Measurements from ENCODE around the gene GALNT18. TPM values are rescaled to one million over a fixed set of nuclear protein-coding genes. Genes with fewer than 3 reads are reported as not detected.
A peak's percentile ranks its signal among the peaks of the same experiment; 100 is the strongest.

Gene GALNT18
- total and polyA plus RNA-seq, 2 of the 4 experiments (the other 2 are of a cell fraction), result 9.5 to 11.3 TPM

DNA sequence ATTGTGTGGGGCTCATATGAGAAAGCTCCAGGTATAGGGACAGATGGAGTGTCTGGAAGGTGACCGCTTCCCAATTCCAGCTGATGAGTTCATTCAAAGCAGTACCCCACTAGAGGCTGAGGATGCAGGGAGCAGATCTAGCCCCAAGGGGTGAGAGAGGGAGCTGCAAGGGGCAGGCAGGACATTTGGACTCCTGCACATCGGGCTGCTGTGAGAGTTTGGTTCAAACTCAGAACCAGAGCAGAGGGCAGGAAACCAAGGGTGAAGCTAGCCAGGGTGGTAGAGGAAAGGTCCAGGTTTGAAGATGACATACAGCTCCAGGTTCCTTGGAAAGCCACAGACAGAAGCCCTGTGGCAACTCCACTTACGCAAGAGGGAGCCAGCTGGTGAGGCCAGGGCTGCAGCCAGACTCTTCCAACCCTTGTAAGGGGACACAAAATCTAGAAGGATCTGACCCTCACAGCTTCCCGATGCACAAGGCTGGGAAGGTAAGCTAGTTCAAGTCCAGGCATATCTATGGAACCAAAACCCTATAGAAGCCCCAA is 270.7 kb downstream of the GALNT18 start:
- Histone ChIP-seq H4K91ac (ENCODE audit: insufficient read depth, low read depth, low read length) (no peak overlapping the region), H2BK5ac (ENCODE audit: low read depth, low read length, poor library complexity, severe bottlenecking) (no peak overlapping the region), H4K20me1 (ENCODE audit: insufficient read depth, low read length) (0 out of 2 replicates have a peak, but pooled peaks cover 4% of the 10 kb centered on the region), H3K9ac (ENCODE audit: low read depth, low read length) (no peak overlapping the region), H4K5ac (ENCODE audit: low read depth, low read length) (no peak overlapping the region), H2AFZ (replicated peaks; ENCODE audit: low read length, poor library complexity) (no peak overlapping the region), H3K9me3 (ENCODE audit: control insufficient read depth, insufficient read depth, low read length) (no peaks in the 10 kb centered on the region; the same call in 1 of the 2 replicates), H3K36me3 (ENCODE audit: control insufficient read depth, insufficient read depth, low read length) (no peaks in the 10 kb centered on the region), H3K4me3 (ENCODE audit: insufficient read depth, low read depth, low read length) (no peak overlapping the region), H3K4ac (ENCODE audit: low read depth, low read length) (no peak overlapping the region), H4K8ac (ENCODE audit: low read depth in 2 of 2, low read length in 2 of 2) (no peak overlapping the region), H3K56ac (ENCODE audit: extremely low read depth, insufficient read depth, low read length) (no peak overlapping the region), H3K14ac (replicated peaks; ENCODE audit: low read depth, low read length) (no peak overlapping the region), H2AK5ac (ENCODE audit: low read depth, low read length) (no peak overlapping the region; the same call in 1 of the 2 replicates), H2BK20ac (ENCODE audit: low read depth, low read length) (no peak overlapping the region), H3K23ac (ENCODE audit: low read depth, low read length) (no peak overlapping the region), H3K4me2 (ENCODE audit: low read depth, low read length) (no peak overlapping the region), H3K18ac (ENCODE audit: low read depth, low read length) (no peak overlapping the region), H3K4me1 (ENCODE audit: control insufficient read depth, insufficient read depth, low read length) (peaks cover 14% of the 10 kb centered on the region), H3K9me1 (ENCODE audit: insufficient read depth, low read length) (0 out of 2 replicates have a peak, but pooled peaks cover 7% of the 10 kb centered on the region), H2BK120ac (ENCODE audit: low read depth, low read length) (no peak overlapping the region), H2AK9ac (replicated peaks; ENCODE audit: low read depth, low read length, poor library complexity) (no peak overlapping the region), H2BK15ac (ENCODE audit: low read depth, low read length) (no peak overlapping the region), H3K27me3 (ENCODE audit: control insufficient read depth, insufficient read depth, low read length) (peaks cover 30% of the 10 kb centered on the region), H3K79me1 (ENCODE audit: low read depth in 1 of 2, low read length in 2 of 2) (no peaks in the 10 kb centered on the region), H3K27ac (ENCODE audit: insufficient read depth, low read length) (no peak overlapping the region)
- TF ChIP-seq RCOR1 (IDR thresholded peaks at IDR 0.05; ENCODE audit: insufficient replicate concordance, low read length), result no peak
- no peak for TF ChIP-seq NFE2L2 (IDR thresholded peaks at IDR 0.05; ENCODE audit: low read depth, low read length)
- no peak for TF ChIP-seq FOS (IDR thresholded peaks at IDR 0.05; ENCODE audit: low read depth, low read length)
- TF ChIP-seq CEBPB (IDR thresholded peaks at IDR 0.05; ENCODE audit: low read depth, low read length), result peak; percentile 43
- WGBS, 2 experiments (ENCODE audit: extremely low coverage in 2 of 2, insufficient read length in 1 of 2), result 96% methylated on average over 4 of the region's 4 CpGs; no CpG with 5 or more reads in 1 of the 2 experiments
- in situ Hi-C loops (cut with MboI; ENCODE audit: low sequenced_read_pairs) (no loop called here), intact Hi-C loops (cut with micrococcal nuclease) (no loop called here), dilution Hi-C loops (cut with HindIII; ENCODE audit: low sequenced_read_pairs, unreplicated experiment) (no loop called here)
- BruUV-seq (replicated peaks), result no TSS peak
- ChIA-PET CTCF (interaction anchor here (0.8 to 1.4 kb wide), 2 partner anchors 25 to 323 kb away, joined by 4 to 5 read pairs; no protein-coding TSS in a partner anchor), POLR2A (ENCODE audit: unreplicated experiment) (no interaction called here)
- ATAC-seq (ENCODE audit: low read depth), result no peak
- DNase-seq, result no peak

Measured in IMR-90 (cell line).